Gastroesophageal sphincter (tissue), 3 donors: Measurements from ENCODE around the gene PSD2.

ENCODE experiments used
- CTCF ChIP-seq, 4 experiments: fragments of 200-600 bp in 2 of 4; fragments of 450-650 bp in 2 of 4; sonication (generic) in 1 of 4; IDR thresholded peaks; one replicate each; pipeline ENCODE4 v1.5.1; 2017 to 2019; ENCODE audit warnings: antibody characterized with exemption in 4 of 4, mild to moderate bottlenecking in 2 of 4, moderate library complexity in 2 of 4
- EP300 ChIP-seq: sonication (generic); formaldehyde crosslinking; IDR thresholded peaks from one replicate; pipeline ENCODE4 v1.6.1; 2017; ENCODE audit warnings: antibody characterized with exemption, mild to moderate bottlenecking
- POLR2A ChIP-seq, 2 donors: fragments of 450-650 bp; IDR thresholded peaks; one replicate each; pipeline ENCODE4 v1.6.1; 2017; ENCODE audit warnings: antibody characterized with exemption in 2 of 2, mild to moderate bottlenecking in 2 of 2, moderate library complexity in 1 of 2

GRCh38 chr5:139880416-139881142, 85.0 kb downstream of the PSD2 start:
- TF ChIP-seq CTCF (IDR thresholded peaks at IDR 0.05): no peak
- no peak for TF ChIP-seq POLR2A (IDR thresholded peaks at IDR 0.05)
- no peak for TF ChIP-seq EP300
